ENCODE data around the gene DDOST.

The DDOST gene

GRCh38 chr1:20685741-20686140 is 24.6 kb upstream of the DDOST start:
- no peaks in the 10 kb centered on the region for H3K36me3 ChIP-seq (ENCODE audit: insufficient read depth, low read length)
- no peaks in the 10 kb centered on the region for H3K4me1 ChIP-seq (ENCODE audit: insufficient read depth, low read length)
- no peak overlapping the region for H3K4me2 ChIP-seq (ENCODE audit: insufficient read depth, low read length)

GRCh38 chr1:20685099-20685662 is 24.0 kb upstream of the DDOST start:
- Histone ChIP-seq H4K20me1 (ENCODE audit: insufficient read depth, low read length) (no peaks in the 10 kb centered on the region), H3K27ac (ENCODE audit: low read length) (no peak overlapping the region), H3K79me2 (ENCODE audit: insufficient read depth, low read length) (no peaks in the 10 kb centered on the region), H3K27me3 (ENCODE audit: insufficient read depth, low read length, poor library complexity) (no peaks in the 10 kb centered on the region), H3K4me2 (ENCODE audit: insufficient read depth, low read length) (no peak overlapping the region), H3K9ac (ENCODE audit: low read depth, low read length) (no peak overlapping the region), H3K36me3 (ENCODE audit: insufficient read depth, low read length) (no peaks in the 10 kb centered on the region), H3K9me3 (ENCODE audit: insufficient read depth, low read length, severe bottlenecking) (no peaks in the 10 kb centered on the region), H2AFZ (ENCODE audit: low read depth, low read length) (no peak overlapping the region), H3K4me1 (ENCODE audit: insufficient read depth, low read length) (no peaks in the 10 kb centered on the region), H3K4me3 (ENCODE audit: low read depth in 1 of 2, low read length in 2 of 2) (no peak overlapping the region)
- DNase-seq, result no peak
- ATAC-seq (ENCODE audit: insufficient read depth, low read depth), result no peak
- TF ChIP-seq EZH2 (IDR thresholded peaks at IDR 0.05; ENCODE audit: borderline replicate concordance, low read depth, low read length, severe bottlenecking), result no peak
- TF ChIP-seq CTCF (IDR thresholded peaks at IDR 0.05; ENCODE audit: borderline replicate concordance, extremely low read depth, low read length, poor library complexity, severe bottlenecking), result no peak

More at GRCh38 chr1:20685741-20686140, 24.6 kb upstream of the DDOST start:
- Histone ChIP-seq H3K9me3 (ENCODE audit: insufficient read depth, low read length, severe bottlenecking) (no peaks in the 10 kb centered on the region), H4K20me1 (ENCODE audit: insufficient read depth, low read length) (no peaks in the 10 kb centered on the region), H3K4me3 (ENCODE audit: low read depth in 1 of 2, low read length in 2 of 2) (no peak overlapping the region), H3K9ac (ENCODE audit: low read depth, low read length) (no peak overlapping the region), H3K27me3 (ENCODE audit: insufficient read depth, low read length, poor library complexity) (no peaks in the 10 kb centered on the region), H3K79me2 (ENCODE audit: insufficient read depth, low read length) (no peaks in the 10 kb centered on the region), H2AFZ (ENCODE audit: low read depth, low read length) (no peak overlapping the region), H3K27ac (ENCODE audit: low read length) (no peak overlapping the region)
- TF ChIP-seq EZH2 (IDR thresholded peaks at IDR 0.05; ENCODE audit: borderline replicate concordance, low read depth, low read length, severe bottlenecking) (no peak), CTCF (IDR thresholded peaks at IDR 0.05; ENCODE audit: borderline replicate concordance, extremely low read depth, low read length, poor library complexity, severe bottlenecking) (no peak)
- ATAC-seq (ENCODE audit: insufficient read depth, low read depth) (no peak), DNase-seq (no peak)

GRCh38 chr1:20684651-20685050 is 23.5 kb upstream of the DDOST start:
- no peaks in the 10 kb centered on the region for H4K20me1 ChIP-seq (ENCODE audit: insufficient read depth, low read length)
- no peak overlapping the region for H2AFZ ChIP-seq (ENCODE audit: low read depth, low read length)
- no peak overlapping the region for H3K9ac ChIP-seq (ENCODE audit: low read depth, low read length)
- H3K79me2 ChIP-seq (ENCODE audit: insufficient read depth, low read length), result no peaks in the 10 kb centered on the region
- H3K4me3 ChIP-seq (ENCODE audit: low read depth in 1 of 2, low read length in 2 of 2), result no peak overlapping the region
- no peaks in the 10 kb centered on the region for H3K27me3 ChIP-seq (ENCODE audit: insufficient read depth, low read length, poor library complexity)
- ATAC-seq (ENCODE audit: insufficient read depth, low read depth) (no peak), DNase-seq (no peak)
- no peaks in the 10 kb centered on the region for H3K36me3 ChIP-seq (ENCODE audit: insufficient read depth, low read length)
- no peak overlapping the region for H3K4me2 ChIP-seq (ENCODE audit: insufficient read depth, low read length)
- H3K4me1 ChIP-seq (ENCODE audit: insufficient read depth, low read length), result no peaks in the 10 kb centered on the region
- TF ChIP-seq EZH2 (IDR thresholded peaks at IDR 0.05; ENCODE audit: borderline replicate concordance, low read depth, low read length, severe bottlenecking) (no peak), CTCF (IDR thresholded peaks at IDR 0.05; ENCODE audit: borderline replicate concordance, extremely low read depth, low read length, poor library complexity, severe bottlenecking) (no peak)
- no peaks in the 10 kb centered on the region for H3K9me3 ChIP-seq (ENCODE audit: insufficient read depth, low read length, severe bottlenecking)
- H3K27ac ChIP-seq (ENCODE audit: low read length), result no peak overlapping the region
